Transverse colon (tissue), 4 donors: ENCODE data around the gene DSP. TPM values are rescaled to one million over a fixed set of nuclear protein-coding genes. Genes with fewer than 3 reads are reported as not detected.

Experiments
- DNase-seq: peaks from one replicate; pipeline ENCODE4 v3.0.0-alpha.2; 2019
- H3K27ac ChIP-seq, 4 donors: fragments of 200-600 bp; sonication (generic); 2 replicates each; pipeline ENCODE4 v1.5.1; 2016 to 2018; ENCODE audit warnings: inconsistent platforms in 4 of 4
- H3K27me3 ChIP-seq: fragments of 200-600 bp; sonication (generic); 2 replicates; pipeline ENCODE4 v1.5.1; 2017; ENCODE audit warnings: inconsistent platforms
- H3K36me3 ChIP-seq, 4 donors: fragments of 200-600 bp; sonication (generic); 2 replicates each; pipeline ENCODE4 v1.5.1; 2017 to 2019; ENCODE audit warnings: inconsistent platforms in 4 of 4
- H3K4me1 ChIP-seq, 4 donors: fragments of 200-600 bp; sonication (generic); 2 replicates each; pipeline ENCODE4 v1.5.1; 2017 to 2020; ENCODE audit warnings: inconsistent platforms in 4 of 4
- H3K4me3 ChIP-seq, 4 donors: fragments of 200-600 bp; sonication (generic); 1 replicate in 1 of 4; 2 replicates in 3 of 4; pipeline versions ENCODE4 v1.5.1 to v1.6.1; 2017 to 2019; ENCODE audit warnings: inconsistent platforms in 4 of 4
- H3K9me3 ChIP-seq, 2 donors: fragments of 200-600 bp; sonication (generic); 2 replicates each; pipeline ENCODE4 v1.5.1; 2017 to 2019; ENCODE audit warnings: inconsistent platforms in 2 of 2
- CTCF ChIP-seq, 5 experiments: fragments of 200-600 bp in 3 of 5; fragments of 450-650 bp in 2 of 5; sonication (generic) in 3 of 5; IDR thresholded peaks; 1 replicate in 2 of 5; 2 replicates in 3 of 5; pipeline ENCODE4 v1.5.1; 2016 to 2017; ENCODE audit warnings: antibody characterized with exemption in 5 of 5, inconsistent platforms in 3 of 5, mild to moderate bottlenecking in 2 of 5, moderate library complexity in 1 of 5
- EP300 ChIP-seq: sonication (generic); formaldehyde crosslinking; IDR thresholded peaks from one replicate; pipeline ENCODE4 v1.6.1; 2017; ENCODE audit warnings: antibody characterized with exemption, low read depth
- POLR2A ChIP-seq: fragments of 450-650 bp; IDR thresholded peaks from one replicate; pipeline ENCODE4 v1.6.1; 2016; ENCODE audit warnings: antibody characterized with exemption, mild to moderate bottlenecking, moderate library complexity
- POLR2AphosphoS5 ChIP-seq, 3 donors: sonication (generic); formaldehyde crosslinking; IDR thresholded peaks; one replicate each; pipeline ENCODE4 v1.6.1; 2016; ENCODE audit warnings: antibody characterized with exemption in 3 of 3
- WGBS, 2 donors: methylation state at CpG; one replicate each; pipeline ENCODE4 v1.1.5; 2018; ENCODE audit warnings: low coverage in 1 of 2; 5-methylcytosine and 5-hydroxymethylcytosine counted together
- in situ Hi-C, 4 donors: fragments of 200-750 bp; cut with MboI; loops; one replicate each; pipeline versions ENCODE4 v1.15.0 to v1.15.1; 2017; ENCODE audit warnings: low sequenced_read_pairs in 3 of 4, low pct_ligation_motif_present in 1 of 4, low pct_unique_long_range_greater_than_20kb in 1 of 4
- intact Hi-C: fragments of 100-400 bp; cut with DNase I; formaldehyde crosslinking; loops from one replicate; pipeline ENCODE4 v1.15.1; 2023; ENCODE audit warnings: low total_unique reads
- total RNA-seq, 4 donors: library from RNA; depleted of rRNA; stranded (reverse); fragments of >200 nt; gene quantifications; one replicate each; pipeline ENCODE4 v1.1.0, GENCODE V29; 2016

Gene DSP
- total RNA-seq, 4 donors from 2014 or later = 160 to 243 (median 202) TPM

- 89% methylated on average over 12 of the region's 12 CpGs for WGBS, 2 donors
- H3K27ac ChIP-seq = no peak overlapping the region
- TF ChIP-seq POLR2A = no peak
- TF ChIP-seq POLR2AphosphoS5 (IDR thresholded peaks at IDR 0.05) = no peak
- no peak for TF ChIP-seq EP300
- no peak for TF ChIP-seq CTCF (IDR thresholded peaks at IDR 0.05)
Observed at GRCh38 chr6:7556394-7557106, 15.1 kb downstream of the DSP start.

GRCh38 chr6:7557652-7558051 is 16.2 kb downstream of the DSP start:
- Histone ChIP-seq H3K4me3 (no peak overlapping the region), H3K27me3 (no peaks in the 10 kb centered on the region), H3K4me1 (peaks cover 0 to 35% (median 5%) of the 10 kb centered on the region in 4 donors), H3K36me3 (peaks cover 0 to 4% (median 0%) of the 10 kb centered on the region in 4 donors), H3K27ac (no peak overlapping the region), H3K9me3 (no peaks in the 10 kb centered on the region)
- no peak for TF ChIP-seq POLR2AphosphoS5 (IDR thresholded peaks at IDR 0.05)
- no peak for TF ChIP-seq POLR2A
- no peak for TF ChIP-seq EP300
- TF ChIP-seq CTCF (IDR thresholded peaks at IDR 0.05) = no peak
- DNase-seq = no peak
- 89 to 100% methylated on average over 2 of the region's 2 CpGs for WGBS, 2 donors
- intact Hi-C loops = no loop called here
- in situ Hi-C loops = no loop called here

More at GRCh38 chr6:7556394-7557106, 15.1 kb downstream of the DSP start:
- DNase-seq = no peak
- in situ Hi-C loops = no loop called here
- Histone ChIP-seq H3K27me3 (peaks cover 3% of the 10 kb centered on the region), H3K4me1 (peaks cover 0 to 37% (median 5%) of the 10 kb centered on the region in 4 donors), H3K9me3 (no peaks in the 10 kb centered on the region), H3K36me3 (peaks cover 0 to 4% (median 0%) of the 10 kb centered on the region in 4 donors), H3K4me3 (no peak overlapping the region)
- intact Hi-C loops = no loop called here

- in situ Hi-C loops (no loop called here), intact Hi-C loops (no loop called here)
- Histone ChIP-seq H3K9me3 (no peaks in the 10 kb centered on the region), H3K27me3 (no peaks in the 10 kb centered on the region), H3K36me3 (peaks cover 0 to 9% (median 3%) of the 10 kb centered on the region in 4 donors), H3K27ac (peak overlapping the region; percentile 71 to 80 (median 75)), H3K4me1 (peaks cover 0 to 29% (median 3%) of the 10 kb centered on the region in 4 donors), H3K4me3 (no peak overlapping the region)
- DNase-seq = no peak
- WGBS, 2 donors = 65 to 68% methylated on average over 4 of the region's 4 CpGs
- TF ChIP-seq POLR2AphosphoS5 (IDR thresholded peaks at IDR 0.05) (no peak), EP300 (no peak), CTCF (IDR thresholded peaks at IDR 0.05) (no peak)
Observed at GRCh38 chr6:7558781-7559180, 17.3 kb downstream of the DSP start.

GRCh38 chr6:7559196-7559595 is 17.7 kb downstream of the DSP start:
- intact Hi-C loops = no loop called here
- peaks cover 0 to 29% (median 3%) of the 10 kb centered on the region in 4 donors for H3K4me1 ChIP-seq

More at GRCh38 chr6:7559196-7559595, 17.7 kb downstream of the DSP start:
- in situ Hi-C loops = no loop called here
- Histone ChIP-seq H3K27ac (peak overlapping the region; percentile 71 to 80 (median 75)), H3K4me3 (no peak overlapping the region), H3K36me3 (peaks cover 0 to 13% (median 3%) of the 10 kb centered on the region in 4 donors), H3K27me3 (no peaks in the 10 kb centered on the region), H3K9me3 (no peaks in the 10 kb centered on the region)
- WGBS, 2 donors = 69 to 90% methylated on average over 2 to 6 of the region's 6 CpGs
- DNase-seq = no peak
- TF ChIP-seq POLR2A (no peak), POLR2AphosphoS5 (IDR thresholded peaks at IDR 0.05) (no peak), EP300 (no peak), CTCF (IDR thresholded peaks at IDR 0.05) (no peak)
